GM21367 (cell line): Measurements from ENCODE around the gene CLEC14A.

ENCODE experiments used
- ATAC-seq: cut with Tn5 transposase; IDR thresholded peaks from one replicate; pipeline ENCODE4 v1.9.1; 2021; ENCODE audit not compliant: unreplicated experiment

Gene CLEC14A

GRCh38 chr14:38206689-38207376 is 49.1 kb downstream of the CLEC14A start:
- no peak for ATAC-seq

- ATAC-seq = no peak
Observed at GRCh38 chr14:38205949-38206665, 49.8 kb downstream of the CLEC14A start.

- no peak for ATAC-seq
Observed at GRCh38 chr14:38205119-38205813, 50.6 kb downstream of the CLEC14A start.

- no peak for ATAC-seq
Observed at GRCh38 chr14:38204719-38205115, 51.2 kb downstream of the CLEC14A start.
